ENCODE measurements around the gene SCAPER.

Gene SCAPER

GRCh38 chr15:76391309-76391708 lies 513.8 kb downstream of the SCAPER start:
- no peak overlapping the region for H3K4me3 ChIP-seq (ENCODE audit: low read depth, low read length)
- no peak for DNase-seq (ENCODE audit: low read depth)
- TF ChIP-seq CTCF (IDR thresholded peaks at IDR 0.05; ENCODE audit: low read depth, low read length, missing control alignments): no peak

- H3K4me3 ChIP-seq (ENCODE audit: low read depth, low read length): no peak overlapping the region
- DNase-seq (ENCODE audit: low read depth): no peak
- no peak for TF ChIP-seq CTCF (IDR thresholded peaks at IDR 0.05; ENCODE audit: low read depth, low read length, missing control alignments)
Observed at GRCh38 chr15:76390571-76390970, 514.6 kb downstream of the SCAPER start.

GRCh38 chr15:76386926-76387325 lies 518.2 kb downstream of the SCAPER start:
- no peak for DNase-seq (ENCODE audit: low read depth)
- H3K4me3 ChIP-seq (ENCODE audit: low read depth, low read length): no peak overlapping the region
- no peak for TF ChIP-seq CTCF (IDR thresholded peaks at IDR 0.05; ENCODE audit: low read depth, low read length, missing control alignments)

- TF ChIP-seq CTCF (IDR thresholded peaks at IDR 0.05; ENCODE audit: low read depth, low read length, missing control alignments): no peak
- DNase-seq (ENCODE audit: low read depth): no peak
- H3K4me3 ChIP-seq (ENCODE audit: low read depth, low read length): no peak overlapping the region
Observed at GRCh38 chr15:76386178-76386577, 519.0 kb downstream of the SCAPER start.

- no peak overlapping the region for H3K4me3 ChIP-seq (ENCODE audit: low read depth, low read length)
- no peak for TF ChIP-seq CTCF (IDR thresholded peaks at IDR 0.05; ENCODE audit: low read depth, low read length, missing control alignments)
- no peak for DNase-seq (ENCODE audit: low read depth)
Observed at GRCh38 chr15:76384409-76384808, 520.7 kb downstream of the SCAPER start.

- no peak for TF ChIP-seq CTCF (IDR thresholded peaks at IDR 0.05; ENCODE audit: low read depth, low read length, missing control alignments)
- H3K4me3 ChIP-seq (ENCODE audit: low read depth, low read length): no peak overlapping the region
- DNase-seq (ENCODE audit: low read depth): no peak
Observed at GRCh38 chr15:76382987-76383728, 522.0 kb downstream of the SCAPER start.

GRCh38 chr15:76381366-76381765 lies 523.8 kb downstream of the SCAPER start:
- H3K4me3 ChIP-seq (ENCODE audit: low read depth, low read length): no peak overlapping the region
- no peak for TF ChIP-seq CTCF (IDR thresholded peaks at IDR 0.05; ENCODE audit: low read depth, low read length, missing control alignments)
- DNase-seq (ENCODE audit: low read depth): no peak

Measured in GM12864 (cell line).